H1 (cell line): Measurements from ENCODE around the gene SMG9.

Source experiments
- BCL11A ChIP-seq, 2 experiments: IDR thresholded peaks; one replicate each; pipeline ENCODE4 v1.6.1; 2011; ENCODE audit warnings: low read depth in 2 of 2, low read length in 2 of 2, mild to moderate bottlenecking in 2 of 2
- BRCA1 ChIP-seq: IDR thresholded peaks from 2 replicates; pipeline ENCODE4 v1.6.1; 2012; ENCODE audit warnings: low read depth, low read length, improper control_type of control experiment
- NRF1 ChIP-seq: IDR thresholded peaks from 2 replicates; pipeline ENCODE4 v1.6.1; 2011; ENCODE audit warnings: mild to moderate bottlenecking, low read depth, low read length, improper control_type of control experiment
- PHF8 ChIP-seq: fragments of 200-600 bp; sonication (generic); conservative IDR thresholded peaks from 2 replicates; pipeline ENCODE4 v1.7.1; 2012; ENCODE audit warnings: low read depth, mild to moderate bottlenecking, inconsistent platforms, low read length, moderate library complexity
- RAD21 ChIP-seq, 2 experiments: IDR thresholded peaks in 1 of 2; conservative IDR thresholded peaks in 1 of 2; 2 replicates each; pipeline ENCODE4 v1.6.1; 2011; ENCODE audit warnings: low read depth in 2 of 2, low read length in 2 of 2, improper control_type of control experiment in 1 of 2, inconsistent platforms in 1 of 2, mild to moderate bottlenecking in 1 of 2, moderate library complexity in 1 of 2
- RXRA ChIP-seq: IDR thresholded peaks from 2 replicates; pipeline ENCODE4 v1.6.1; 2011; ENCODE audit warnings: low read depth, mild to moderate bottlenecking, low read length, moderate library complexity; ENCODE audit not compliant: insufficient read depth
- TF ChIP-seq, protein P1 (sequence below): IDR thresholded peaks from 2 replicates; pipeline ENCODE4 v1.6.1; 2012; ENCODE audit warnings: low read length, inconsistent platforms

GRCh38 chr19:43738780-43739211 is 16.0 kb downstream of the SMG9 start:
- TF ChIP-seq PHF8 (no peak), RXRA (no peak), BCL11A (IDR thresholded peaks at IDR 0.05; ENCODE audit: low read depth in 2 of 2, low read length in 2 of 2) (no peak), NRF1 (no peak), RAD21 (IDR thresholded peaks at IDR 0.05 in 1 of 2, conservative IDR thresholded peaks at IDR 0.05 in 1 of 2; ENCODE audit: low read depth in 2 of 2, low read length in 2 of 2) (no peak), BRCA1 (no peak)
- TF ChIP-seq, protein P1, sequence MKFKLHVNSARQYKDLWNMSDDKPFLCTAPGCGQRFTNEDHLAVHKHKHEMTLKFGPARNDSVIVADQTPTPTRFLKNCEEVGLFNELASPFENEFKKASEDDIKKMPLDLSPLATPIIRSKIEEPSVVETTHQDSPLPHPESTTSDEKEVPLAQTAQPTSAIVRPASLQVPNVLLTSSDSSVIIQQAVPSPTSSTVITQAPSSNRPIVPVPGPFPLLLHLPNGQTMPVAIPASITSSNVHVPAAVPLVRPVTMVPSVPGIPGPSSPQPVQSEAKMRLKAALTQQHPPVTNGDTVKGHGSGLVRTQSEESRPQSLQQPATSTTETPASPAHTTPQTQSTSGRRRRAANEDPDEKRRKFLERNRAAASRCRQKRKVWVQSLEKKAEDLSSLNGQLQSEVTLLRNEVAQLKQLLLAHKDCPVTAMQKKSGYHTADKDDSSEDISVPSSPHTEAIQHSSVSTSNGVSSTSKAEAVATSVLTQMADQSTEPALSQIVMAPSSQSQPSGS, result no peak
